H9 (cell line): ENCODE results near the gene TRAF2. TPM values are rescaled to one million over a fixed set of nuclear protein-coding genes. Genes with fewer than 3 reads are reported as not detected.

Experiments used
- DNase-seq: peaks from one replicate; pipeline ENCODE4 v3.0.0-alpha.2; 2017
- H2AFZ ChIP-seq: one replicate; pipeline ENCODE4 v1.6.1; 2013; ENCODE audit warnings: mild to moderate bottlenecking, low read length, control low read depth, moderate library complexity
- H2AK5ac ChIP-seq: 2 replicates; pipeline ENCODE4 v1.6.1; 2013; ENCODE audit warnings: low read length, control low read depth, mixed read lengths; ENCODE audit not compliant: insufficient read length
- H2BK120ac ChIP-seq: one replicate; pipeline ENCODE4 v1.6.1; 2013; ENCODE audit warnings: low read depth, mild to moderate bottlenecking, low read length, control low read depth, inconsistent platforms; ENCODE audit not compliant: poor library complexity, severe bottlenecking
- H2BK12ac ChIP-seq: 2 replicates; pipeline ENCODE4 v1.6.1; 2013; ENCODE audit warnings: low read length, control low read depth, mixed read lengths, low read depth; ENCODE audit not compliant: insufficient read length
- H2BK15ac ChIP-seq: 2 replicates; pipeline ENCODE4 v1.6.1; 2013; ENCODE audit warnings: low read depth, low read length, control low read depth
- H2BK20ac ChIP-seq: one replicate; pipeline ENCODE4 v1.6.1; 2013; ENCODE audit warnings: low read depth, mild to moderate bottlenecking, low read length, control low read depth, inconsistent platforms; ENCODE audit not compliant: poor library complexity, severe bottlenecking
- H2BK5ac ChIP-seq: 2 replicates; pipeline ENCODE4 v1.6.1; 2013; ENCODE audit warnings: low read length, control low read depth, mixed read lengths; ENCODE audit not compliant: insufficient read length
- H3K14ac ChIP-seq: 2 replicates; pipeline ENCODE4 v1.6.1; 2013; ENCODE audit warnings: low read length, control low read depth; ENCODE audit not compliant: insufficient read depth
- H3K18ac ChIP-seq: 2 replicates; pipeline ENCODE4 v1.6.1; 2013; ENCODE audit warnings: low read depth, mild to moderate bottlenecking, mixed read lengths, low read length, control low read depth; ENCODE audit not compliant: insufficient read length
- H3K23ac ChIP-seq: 2 replicates; pipeline ENCODE4 v1.6.1; 2013; ENCODE audit warnings: low read length, control low read depth, mixed read lengths, low read depth; ENCODE audit not compliant: insufficient read length
- H3K23me2 ChIP-seq: 2 replicates; pipeline ENCODE4 v1.6.1; 2013; ENCODE audit warnings: low read depth, mild to moderate bottlenecking, mixed read lengths, low read length, control low read depth; ENCODE audit not compliant: insufficient read length, poor library complexity, severe bottlenecking
- H3K27ac ChIP-seq: 2 replicates; pipeline ENCODE4 v1.5.1; 2013; ENCODE audit warnings: low read length, control low read depth, mixed read lengths, low read depth; ENCODE audit not compliant: insufficient read length
- H3K27me3 ChIP-seq: 2 replicates; pipeline ENCODE4 v1.6.1; 2013; ENCODE audit warnings: low read length, control low read depth, inconsistent platforms; ENCODE audit not compliant: insufficient read depth
- H3K4ac ChIP-seq: 2 replicates; pipeline ENCODE4 v1.6.1; 2013; ENCODE audit warnings: low read depth, mild to moderate bottlenecking, control low read depth, inconsistent platforms, low read length, moderate library complexity
- H3K4me1 ChIP-seq: 2 replicates; pipeline ENCODE4 v1.6.1; 2013; ENCODE audit warnings: low read length, control low read depth, inconsistent platforms; ENCODE audit not compliant: insufficient read depth
- H3K4me2 ChIP-seq: 2 replicates; pipeline ENCODE4 v1.6.1; 2013; ENCODE audit warnings: low read length, control low read depth, mixed read lengths; ENCODE audit not compliant: insufficient read length, insufficient read depth
- H3K56ac ChIP-seq: 2 replicates; pipeline ENCODE4 v1.6.1; 2013; ENCODE audit warnings: low read depth, mild to moderate bottlenecking, mixed read lengths, low read length, control low read depth; ENCODE audit not compliant: insufficient read length
- H3K79me1 ChIP-seq: 2 replicates; pipeline ENCODE4 v1.6.1; 2013; ENCODE audit warnings: low read depth, mild to moderate bottlenecking, moderate library complexity, low read length, control low read depth, inconsistent platforms; ENCODE audit not compliant: insufficient read depth, poor library complexity, severe bottlenecking
- H3K79me2 ChIP-seq: 2 replicates; pipeline ENCODE4 v1.6.1; 2013; ENCODE audit warnings: low read length, control low read depth, inconsistent platforms; ENCODE audit not compliant: insufficient read depth
- H3K9ac ChIP-seq: 2 replicates; pipeline ENCODE4 v1.6.1; 2013; ENCODE audit warnings: low read length, control low read depth, mixed read lengths; ENCODE audit not compliant: insufficient read length; ENCODE audit errors: extremely low read depth
- H3K9me3 ChIP-seq: one replicate; pipeline ENCODE4 v1.6.1; 2013; ENCODE audit warnings: low read depth, low read length, inconsistent platforms; ENCODE audit not compliant: control insufficient read depth
- H3T11ph ChIP-seq: one replicate; pipeline ENCODE4 v1.6.1; 2013; ENCODE audit warnings: mild to moderate bottlenecking, low read length, control low read depth, inconsistent platforms
- H4K20me1 ChIP-seq: one replicate; pipeline ENCODE4 v1.6.1; 2013; ENCODE audit not compliant: control insufficient read depth, insufficient read length, insufficient read depth
- H4K5ac ChIP-seq: 2 replicates; pipeline ENCODE4 v1.6.1; 2013; ENCODE audit warnings: low read depth, mild to moderate bottlenecking, mixed read lengths, low read length, control low read depth; ENCODE audit not compliant: insufficient read length
- H4K8ac ChIP-seq: replicated peaks from 2 replicates; pipeline ENCODE4 v1.6.1; 2013; ENCODE audit warnings: low read length, control low read depth, mixed read lengths, low read depth; ENCODE audit not compliant: insufficient read length
- H4K91ac ChIP-seq: 2 replicates; pipeline ENCODE4 v1.6.1; 2013; ENCODE audit warnings: low read depth, mild to moderate bottlenecking, moderate library complexity, mixed read lengths, low read length, control low read depth; ENCODE audit not compliant: insufficient read length
- H3K27ac Mint-ChIP-seq, 3 experiments: 2 replicates in 2 of 3; 3 replicates in 1 of 3; pipeline ENCODE4 v1.8.0; 2020 to 2021; ENCODE audit warnings: mixed read lengths in 3 of 3, mild to moderate bottlenecking in 1 of 3, moderate library complexity in 1 of 3
- H3K27me3 Mint-ChIP-seq: 2 replicates; pipeline ENCODE4 v1.8.0; 2021; ENCODE audit warnings: low read depth, mild to moderate bottlenecking, moderate library complexity, mixed read lengths
- H3K36me3 Mint-ChIP-seq, 3 experiments: 2 replicates in 2 of 3; 3 replicates in 1 of 3; pipeline ENCODE4 v1.8.0; 2020 to 2021; ENCODE audit warnings: low read depth in 3 of 3, mixed read lengths in 3 of 3; ENCODE audit not compliant: insufficient read depth in 1 of 3
- H3K4me1 Mint-ChIP-seq, 2 experiments: 2 replicates each; pipeline ENCODE4 v1.8.0; 2020; ENCODE audit warnings: mixed read lengths in 2 of 2
- H3K4me3 Mint-ChIP-seq, 2 experiments: 2 replicates in 1 of 2; 3 replicates in 1 of 2; pipeline ENCODE4 v1.8.0; 2020 to 2021; ENCODE audit warnings: mild to moderate bottlenecking in 2 of 2, mixed read lengths in 2 of 2, moderate library complexity in 1 of 2
- H3K9me3 Mint-ChIP-seq, 2 experiments: 2 replicates in 1 of 2; 3 replicates in 1 of 2; pipeline ENCODE4 v1.8.0; 2020; ENCODE audit warnings: mild to moderate bottlenecking in 2 of 2, mixed read lengths in 2 of 2, moderate library complexity in 1 of 2
- CTCF ChIP-seq: fragments of 200-600 bp; sonication (generic); conservative IDR thresholded peaks from 3 replicates; pipeline ENCODE4 v1.8.0; 2021; ENCODE audit warnings: antibody characterized with exemption, mild to moderate bottlenecking
- WGBS: extraction: QIAGEN DNeasy Blood & Tissue Kit; methylation state at CpG from one replicate; pipeline ENCODE4 v1.1.7; 2013; ENCODE audit warnings: missing lambda C conversion rate, low lambda C conversion rate, mixed read lengths; ENCODE audit not compliant: insufficient read length; ENCODE audit errors: extremely low coverage; 5-methylcytosine and 5-hydroxymethylcytosine counted together
- total RNA-seq: library from RNA; stranded (reverse); gene quantifications from 2 replicates; pipeline ENCODE4 v1.2.1, GENCODE V29; 2021

TRAF2 gene
- total RNA-seq, 1 experiment from 2014 or later = 48.8 TPM

GRCh38 chr9:136968333-136969127, 82.2 kb downstream of the TRAF2 start:
- Mint-ChIP-seq H3K36me3 (no peaks in the 10 kb centered on the region), H3K4me1 (peaks cover 7 to 12% of the 10 kb centered on the region in 2 experiments), H3K27me3 (peaks cover 16% of the 10 kb centered on the region), H3K4me3 (no peak overlapping the region), H3K27ac (no peak overlapping the region), H3K9me3 (no peaks in the 10 kb centered on the region)
- H3K4me1 ChIP-seq = peaks cover 2% of the 10 kb centered on the region; the same call in 1 of the 2 replicates
- no peak overlapping the region for H4K8ac ChIP-seq
- no CpG with 5 or more reads among the region's 17 CpGs for WGBS
- H3K4ac ChIP-seq = no peak overlapping the region
- no peak overlapping the region for H2BK12ac ChIP-seq
- no peak overlapping the region for H3T11ph ChIP-seq
- no peak overlapping the region for H3K9ac ChIP-seq
- H3K79me1 ChIP-seq = no peaks in the 10 kb centered on the region
- no peaks in the 10 kb centered on the region for H4K20me1 ChIP-seq
- H3K9me3 ChIP-seq = no peaks in the 10 kb centered on the region
- DNase-seq = no peak
- no peak overlapping the region for H3K23ac ChIP-seq
- no peak overlapping the region for H3K56ac ChIP-seq
- no peak overlapping the region for H3K18ac ChIP-seq
- no peak overlapping the region for H2BK120ac ChIP-seq
- no peak overlapping the region for H2AFZ ChIP-seq
- no peak overlapping the region for H3K27ac ChIP-seq
- no peak overlapping the region for H3K14ac ChIP-seq
- no peak overlapping the region for H2AK5ac ChIP-seq
- H2BK15ac ChIP-seq = no peak overlapping the region
- H2BK5ac ChIP-seq = no peak overlapping the region
- H3K4me2 ChIP-seq = no peak overlapping the region
- no peak overlapping the region for H4K5ac ChIP-seq
- H3K79me2 ChIP-seq = no peaks in the 10 kb centered on the region
- H2BK20ac ChIP-seq = no peak overlapping the region
- H3K27me3 ChIP-seq = no peaks in the 10 kb centered on the region
- H3K23me2 ChIP-seq = no peaks in the 10 kb centered on the region
- H4K91ac ChIP-seq = no peak overlapping the region
- TF ChIP-seq CTCF = no peak
